K562 (cell line): ENCODE data around the gene ASXL2. TPM values are rescaled to one million over a fixed set of nuclear protein-coding genes. Genes with fewer than 3 reads are reported as not detected.
A peak's percentile ranks its signal among the peaks of the same experiment; 100 is the strongest.

Source experiments
- ATF1 ChIP-seq, 2 experiments: fragments of 450-650 bp in 1 of 2; IDR thresholded peaks; 2 replicates each; pipeline ENCODE4 v1.6.1; 2016; ENCODE audit warnings: missing compliant biosample characterization in 1 of 2, missing genetic modification characterization in 1 of 2
- CHD1 ChIP-seq: fragments of 200-600 bp; sonication (generic); IDR thresholded peaks from one replicate; pipeline ENCODE4 v1.6.1; 2012; ENCODE audit warnings: mild to moderate bottlenecking, moderate library complexity, low read length, inconsistent platforms
- ETV5 ChIP-seq: sonication (generic); formaldehyde crosslinking; IDR thresholded peaks from 2 replicates; pipeline ENCODE4 v1.4.0; 2020; ENCODE audit warnings: low read depth, mild to moderate bottlenecking, missing genetic modification reagents
- FOS ChIP-seq: IDR thresholded peaks from 3 replicates; pipeline ENCODE4 v1.6.1; 2011; ENCODE audit not compliant: insufficient read length; ENCODE audit errors: extremely low read depth
- FOSL1 ChIP-seq: fragments of 200-800 bp; sonication (Bioruptor generic); conservative IDR thresholded peaks from 2 replicates; pipeline ENCODE4 v1.6.1; 2016; ENCODE audit warnings: missing genetic modification characterization, missing compliant biosample characterization
- GATAD2A ChIP-seq: fragments of 450-650 bp; IDR thresholded peaks from 2 replicates; pipeline ENCODE4 v1.6.1; 2017
- MAFG ChIP-seq: fragments of 450-650 bp; conservative IDR thresholded peaks from 2 replicates; pipeline ENCODE4 v1.6.1; 2016; ENCODE audit warnings: missing genetic modification characterization, missing compliant biosample characterization
- MTA1 ChIP-seq: fragments of 450-650 bp; IDR thresholded peaks from 2 replicates; pipeline ENCODE4 v1.6.1; 2017; ENCODE audit warnings: borderline replicate concordance
- NFYB ChIP-seq: IDR thresholded peaks from 2 replicates; pipeline ENCODE4 v1.6.1; 2011; ENCODE audit warnings: mild to moderate bottlenecking, moderate library complexity; ENCODE audit not compliant: insufficient read length; ENCODE audit errors: extremely low read depth
- RHOXF2B ChIP-seq: fragments of 250-450 bp; sonication (Bioruptor Pico); conservative IDR thresholded peaks from 2 replicates; pipeline ENCODE4 v1.5.1; 2021
- TEAD4 ChIP-seq, 2 experiments: sonication (generic) in 1 of 2; formaldehyde crosslinking in 1 of 2; IDR thresholded peaks; 2 replicates each; pipeline versions ENCODE4 v1.6.1 to v1.8.0; 2012 to 2022; ENCODE audit warnings: borderline replicate concordance in 1 of 2, inconsistent platforms in 1 of 2, low read length in 1 of 2, mild to moderate bottlenecking in 1 of 2, missing genetic modification reagents in 1 of 2
- YY1 ChIP-seq, 3 experiments: IDR thresholded peaks; 2 replicates each; pipeline ENCODE4 v1.6.1; 2011; ENCODE audit warnings: low read length in 2 of 3, mild to moderate bottlenecking in 2 of 3, moderate library complexity in 2 of 3, borderline replicate concordance in 1 of 3, control low read depth in 1 of 3, low read depth in 1 of 3; ENCODE audit not compliant: insufficient read depth in 3 of 3, insufficient replicate concordance in 2 of 3, control insufficient read depth in 1 of 3, insufficient read length in 1 of 3; ENCODE audit errors: extremely low read depth in 1 of 3
- ZNF174 ChIP-seq: fragments of 250-450 bp; sonication (Bioruptor Pico); IDR thresholded peaks from 2 replicates; pipeline ENCODE4 v1.4.0; 2020; ENCODE audit warnings: mild to moderate bottlenecking
- ZNF347 ChIP-seq: fragments of 450-650 bp; formaldehyde crosslinking; IDR thresholded peaks from 2 replicates; pipeline ENCODE4 v1.4.0; 2020; ENCODE audit warnings: low read depth, mild to moderate bottlenecking, moderate library complexity
- ZNF76 ChIP-seq: fragments of 250-450 bp; sonication (Bioruptor Pico); IDR thresholded peaks from 2 replicates; pipeline ENCODE4 v1.4.0; 2020; ENCODE audit warnings: mild to moderate bottlenecking, moderate library complexity, borderline replicate concordance
- polyA plus RNA-seq, 8 experiments: library from polyadenylated mRNA; depleted of rRNA in 4 of 8; stranded (reverse) in 5 of 8; unstranded in 3 of 8; fragments of >200 nt; fragmentation: Nextera tagmentation in 2 of 8; fragmentation: Illumina TruSeq in 1 of 8; extraction: Ambion mirVana in 2 of 8; extraction: Trizol in 1 of 8; gene quantifications; 2 replicates each; pipeline versions ENCODE4 v1.2.1 to v1.2.3, GENCODE V29; 2011 to 2014; ENCODE audit warnings: inconsistent platforms in 1 of 8, missing spikeins in 1 of 8
- total RNA-seq, 7 experiments: library from RNA; depleted of rRNA in 6 of 7; stranded (reverse); fragments of >200 nt in 6 of 7; fragmentation: Illumina TruSeq in 2 of 7; extraction: Trizol in 2 of 7; gene quantifications; 2 replicates each; pipeline versions ENCODE4 v1.2.1 to v1.2.3, GENCODE V29; 2011 to 2021; ENCODE audit warnings: low replicate concordance in 1 of 7
- TF ChIP-seq, protein P1 (sequence below): fragments of 250-450 bp; sonication (Bioruptor Pico); IDR thresholded peaks from 2 replicates; pipeline ENCODE4 v1.5.0; 2021
- TF ChIP-seq, protein P2 (sequence below): sonication (generic); formaldehyde crosslinking; IDR thresholded peaks from 2 replicates; pipeline ENCODE4 v1.8.0; 2023; ENCODE audit warnings: mild to moderate bottlenecking, missing genetic modification reagents
- TF ChIP-seq, protein P3 (sequence below): IDR thresholded peaks from 3 replicates; pipeline ENCODE4 v1.6.1; 2011; ENCODE audit warnings: borderline replicate concordance, mild to moderate bottlenecking; ENCODE audit not compliant: insufficient read length, insufficient read depth
- TF ChIP-seq, protein P4 (sequence below): sonication (generic); formaldehyde crosslinking; IDR thresholded peaks from 2 replicates; pipeline ENCODE4 v1.8.0; 2022; ENCODE audit warnings: mild to moderate bottlenecking, missing genetic modification reagents

Gene ASXL2
- total and polyA plus RNA-seq, 9 of the 15 experiments (the other 6 are each of a cell fraction or from before 2014, with no cell fraction given): 2.2 to 25.9 (median 9.0) TPM

DNA sequence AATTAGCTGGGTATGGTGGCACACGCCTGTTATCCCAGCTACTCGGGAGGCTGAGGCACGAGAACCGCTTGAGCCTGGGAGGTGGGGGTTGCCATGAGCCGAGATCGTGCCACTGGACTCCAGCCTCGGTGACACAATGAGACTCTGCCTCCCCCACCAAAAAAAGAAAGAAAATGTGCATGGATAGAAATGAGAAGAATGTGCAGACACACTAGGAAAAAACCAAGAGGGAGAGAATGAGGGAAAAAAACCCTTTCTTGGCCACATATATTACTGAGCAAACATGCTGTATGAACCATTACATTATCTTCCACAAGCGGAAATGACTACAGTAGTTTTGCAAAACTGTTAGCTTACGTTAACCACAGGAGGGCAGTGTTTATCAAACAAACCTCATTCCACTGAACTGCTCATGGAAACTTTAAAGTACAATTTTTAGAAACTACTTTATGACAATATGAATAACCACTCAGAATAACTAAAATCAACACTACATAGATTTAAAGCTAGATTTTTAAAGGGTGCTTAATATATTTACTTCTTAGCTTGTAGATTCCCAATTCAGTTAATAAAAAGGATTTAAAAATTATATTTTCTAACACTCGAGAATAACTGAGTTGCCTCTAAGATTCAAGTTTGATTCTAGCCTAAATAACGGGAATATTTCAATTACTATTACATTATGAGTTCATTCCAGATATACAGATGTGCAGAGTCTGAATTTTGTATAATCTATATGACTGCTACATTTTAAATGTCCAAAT lies 26.4 kb downstream of the ASXL2 start (continued):
- TF ChIP-seq, protein P1, sequence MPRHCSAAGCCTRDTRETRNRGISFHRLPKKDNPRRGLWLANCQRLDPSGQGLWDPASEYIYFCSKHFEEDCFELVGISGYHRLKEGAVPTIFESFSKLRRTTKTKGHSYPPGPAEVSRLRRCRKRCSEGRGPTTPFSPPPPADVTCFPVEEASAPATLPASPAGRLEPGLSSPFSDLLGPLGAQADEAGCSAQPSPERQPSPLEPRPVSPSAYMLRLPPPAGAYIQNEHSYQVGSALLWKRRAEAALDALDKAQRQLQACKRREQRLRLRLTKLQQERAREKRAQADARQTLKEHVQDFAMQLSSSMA (CRISPR knock-in tag): no peak
- TF ChIP-seq FOS (no peak), NFYB (no peak), ZNF76 (CRISPR knock-in tag) (no peak), CHD1 (no peak), MTA1 (peak; percentile 42; the same call in 1 of the 2 replicates), ATF1 (CRISPR knock-in tag; IDR thresholded peaks at IDR 0.05) (no peak), ATF1 (tag; IDR thresholded peaks at IDR 0.05) (peak; percentile 72), TEAD4 (IDR thresholded peaks at IDR 0.05; ENCODE audit: low read length) (peak; percentile 61), TEAD4 (CRISPR knock-in tag; IDR thresholded peaks at IDR 0.05; ENCODE audit: borderline replicate concordance) (no peak), GATAD2A (no peak), ZNF347 (CRISPR knock-in tag) (no peak), RHOXF2B (CRISPR knock-in tag) (no peak), YY1 (IDR thresholded peaks at IDR 0.05; ENCODE audit: borderline replicate concordance in 1 of 3, control insufficient read depth in 1 of 3, extremely low read depth in 1 of 3, insufficient read depth in 3 of 3, insufficient read length in 1 of 3, insufficient replicate concordance in 2 of 3, low read depth in 1 of 3, low read length in 2 of 3) (no peak), FOSL1 (tag) (peak; percentile 72), MAFG (tag) (peak; percentile 34; the same call in 1 of the 2 replicates), ETV5 (CRISPR knock-in tag) (peak; percentile 77), ZNF174 (CRISPR knock-in tag) (no peak)
- TF ChIP-seq, protein P2, sequence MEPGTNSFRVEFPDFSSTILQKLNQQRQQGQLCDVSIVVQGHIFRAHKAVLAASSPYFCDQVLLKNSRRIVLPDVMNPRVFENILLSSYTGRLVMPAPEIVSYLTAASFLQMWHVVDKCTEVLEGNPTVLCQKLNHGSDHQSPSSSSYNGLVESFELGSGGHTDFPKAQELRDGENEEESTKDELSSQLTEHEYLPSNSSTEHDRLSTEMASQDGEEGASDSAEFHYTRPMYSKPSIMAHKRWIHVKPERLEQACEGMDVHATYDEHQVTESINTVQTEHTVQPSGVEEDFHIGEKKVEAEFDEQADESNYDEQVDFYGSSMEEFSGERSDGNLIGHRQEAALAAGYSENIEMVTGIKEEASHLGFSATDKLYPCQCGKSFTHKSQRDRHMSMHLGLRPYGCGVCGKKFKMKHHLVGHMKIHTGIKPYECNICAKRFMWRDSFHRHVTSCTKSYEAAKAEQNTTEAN (CRISPR knock-in tag): no peak
- TF ChIP-seq, protein P3, sequence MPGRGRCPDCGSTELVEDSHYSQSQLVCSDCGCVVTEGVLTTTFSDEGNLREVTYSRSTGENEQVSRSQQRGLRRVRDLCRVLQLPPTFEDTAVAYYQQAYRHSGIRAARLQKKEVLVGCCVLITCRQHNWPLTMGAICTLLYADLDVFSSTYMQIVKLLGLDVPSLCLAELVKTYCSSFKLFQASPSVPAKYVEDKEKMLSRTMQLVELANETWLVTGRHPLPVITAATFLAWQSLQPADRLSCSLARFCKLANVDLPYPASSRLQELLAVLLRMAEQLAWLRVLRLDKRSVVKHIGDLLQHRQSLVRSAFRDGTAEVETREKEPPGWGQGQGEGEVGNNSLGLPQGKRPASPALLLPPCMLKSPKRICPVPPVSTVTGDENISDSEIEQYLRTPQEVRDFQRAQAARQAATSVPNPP: no peak
- TF ChIP-seq, protein P4, sequence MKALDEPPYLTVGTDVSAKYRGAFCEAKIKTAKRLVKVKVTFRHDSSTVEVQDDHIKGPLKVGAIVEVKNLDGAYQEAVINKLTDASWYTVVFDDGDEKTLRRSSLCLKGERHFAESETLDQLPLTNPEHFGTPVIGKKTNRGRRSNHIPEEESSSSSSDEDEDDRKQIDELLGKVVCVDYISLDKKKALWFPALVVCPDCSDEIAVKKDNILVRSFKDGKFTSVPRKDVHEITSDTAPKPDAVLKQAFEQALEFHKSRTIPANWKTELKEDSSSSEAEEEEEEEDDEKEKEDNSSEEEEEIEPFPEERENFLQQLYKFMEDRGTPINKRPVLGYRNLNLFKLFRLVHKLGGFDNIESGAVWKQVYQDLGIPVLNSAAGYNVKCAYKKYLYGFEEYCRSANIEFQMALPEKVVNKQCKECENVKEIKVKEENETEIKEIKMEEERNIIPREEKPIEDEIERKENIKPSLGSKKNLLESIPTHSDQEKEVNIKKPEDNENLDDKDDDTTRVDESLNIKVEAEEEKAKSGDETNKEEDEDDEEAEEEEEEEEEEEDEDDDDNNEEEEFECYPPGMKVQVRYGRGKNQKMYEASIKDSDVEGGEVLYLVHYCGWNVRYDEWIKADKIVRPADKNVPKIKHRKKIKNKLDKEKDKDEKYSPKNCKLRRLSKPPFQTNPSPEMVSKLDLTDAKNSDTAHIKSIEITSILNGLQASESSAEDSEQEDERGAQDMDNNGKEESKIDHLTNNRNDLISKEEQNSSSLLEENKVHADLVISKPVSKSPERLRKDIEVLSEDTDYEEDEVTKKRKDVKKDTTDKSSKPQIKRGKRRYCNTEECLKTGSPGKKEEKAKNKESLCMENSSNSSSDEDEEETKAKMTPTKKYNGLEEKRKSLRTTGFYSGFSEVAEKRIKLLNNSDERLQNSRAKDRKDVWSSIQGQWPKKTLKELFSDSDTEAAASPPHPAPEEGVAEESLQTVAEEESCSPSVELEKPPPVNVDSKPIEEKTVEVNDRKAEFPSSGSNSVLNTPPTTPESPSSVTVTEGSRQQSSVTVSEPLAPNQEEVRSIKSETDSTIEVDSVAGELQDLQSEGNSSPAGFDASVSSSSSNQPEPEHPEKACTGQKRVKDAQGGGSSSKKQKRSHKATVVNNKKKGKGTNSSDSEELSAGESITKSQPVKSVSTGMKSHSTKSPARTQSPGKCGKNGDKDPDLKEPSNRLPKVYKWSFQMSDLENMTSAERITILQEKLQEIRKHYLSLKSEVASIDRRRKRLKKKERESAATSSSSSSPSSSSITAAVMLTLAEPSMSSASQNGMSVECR: no peak
